Stomach (tissue), 9 donors: Measurements from ENCODE around the gene CDC42BPG. TPM values are rescaled to one million over a fixed set of nuclear protein-coding genes. Genes with fewer than 3 reads are reported as not detected.
A peak's percentile ranks its signal among the peaks of the same experiment; 100 is the strongest.

Experiments
- DNase-seq, 2 donors: peaks; one replicate each; pipeline versions ENCODE4 v3.0.0 to v3.0.0-alpha.2; 2013 to 2019
- H3K27ac ChIP-seq, 5 donors: fragments of 200-600 bp in 4 of 5; sonication (generic) in 4 of 5; one replicate each; pipeline ENCODE4 v1.5.1; 2013 to 2019; ENCODE audit warnings: mild to moderate bottlenecking in 1 of 5, moderate library complexity in 1 of 5
- H3K27me3 ChIP-seq, 3 donors: fragments of 200-600 bp; sonication (generic); one replicate each; pipeline ENCODE4 v1.5.1; 2017 to 2019; ENCODE audit warnings: mixed run types in 1 of 3
- H3K36me3 ChIP-seq, 4 donors: fragments of 200-600 bp; sonication (generic); 1 replicate in 3 of 4; 2 replicates in 1 of 4; pipeline ENCODE4 v1.5.1; 2016 to 2019
- H3K4me1 ChIP-seq, 4 donors: fragments of 200-600 bp; sonication (generic); one replicate each; pipeline ENCODE4 v1.5.1; 2016 to 2019
- H3K4me3 ChIP-seq, 4 donors: fragments of 200-600 bp; sonication (generic) in 3 of 4; one replicate each; pipeline ENCODE4 v1.5.1; 2016 to 2019; ENCODE audit warnings: mild to moderate bottlenecking in 1 of 4
- H3K9me3 ChIP-seq, 4 donors: fragments of 200-600 bp; sonication (generic); one replicate each; pipeline ENCODE4 v1.5.1; 2016 to 2019
- CTCF ChIP-seq, 7 experiments: fragments of 450-650 bp in 4 of 7; fragments of 200-600 bp in 3 of 7; sonication (generic) in 3 of 7; IDR thresholded peaks; one replicate each; pipeline ENCODE4 v1.5.1; 2016 to 2019; ENCODE audit warnings: antibody characterized with exemption in 7 of 7, control low read depth in 2 of 7, mild to moderate bottlenecking in 1 of 7
- EP300 ChIP-seq: sonication (generic); formaldehyde crosslinking; IDR thresholded peaks from one replicate; pipeline ENCODE4 v1.6.1; 2017; ENCODE audit warnings: antibody characterized with exemption
- POLR2A ChIP-seq, 4 donors: fragments of 450-650 bp; IDR thresholded peaks; one replicate each; pipeline ENCODE4 v1.6.1; 2016; ENCODE audit warnings: antibody characterized with exemption in 4 of 4, control low read depth in 2 of 4, mild to moderate bottlenecking in 1 of 4, moderate library complexity in 1 of 4
- POLR2AphosphoS5 ChIP-seq, 3 donors: sonication (generic); formaldehyde crosslinking; IDR thresholded peaks; one replicate each; pipeline ENCODE4 v1.6.1; 2016; ENCODE audit warnings: antibody characterized with exemption in 3 of 3
- WGBS, 5 donors: extraction: QIAGEN DNeasy Blood & Tissue Kit in 3 of 5; methylation state at CpG; one replicate each; pipeline versions ENCODE4 v1.1.5 to v1.1.7; 2013 to 2018; 5-methylcytosine and 5-hydroxymethylcytosine counted together
- intact Hi-C: fragments of 100-400 bp; cut with DNase I; formaldehyde crosslinking; loops from one replicate; pipeline ENCODE4 v1.15.1; 2023; ENCODE audit warnings: low total_unique reads
- polyA plus RNA-seq, 3 donors: library from polyadenylated mRNA; stranded (reverse); fragments of 200-250 nt; gene quantifications; one replicate each; pipeline ENCODE4 v1.2.3, GENCODE V29; 2013
- total RNA-seq, 5 donors: library from RNA; depleted of rRNA; stranded (reverse); fragments of >200 nt; gene quantifications; one replicate each; pipeline versions ENCODE4 v1.1.0 to v1.2.3, GENCODE V29; 2014 to 2016
- donor health status: healthy with polysubstance abuse.
- donor health status: Bipolar disorder and iron deficiency.
- donor health status: healthy.

CDC42BPG gene
- total and polyA plus RNA-seq, 8 donors = 8.9 to 66.5 (median 26.2) TPM

DNA sequence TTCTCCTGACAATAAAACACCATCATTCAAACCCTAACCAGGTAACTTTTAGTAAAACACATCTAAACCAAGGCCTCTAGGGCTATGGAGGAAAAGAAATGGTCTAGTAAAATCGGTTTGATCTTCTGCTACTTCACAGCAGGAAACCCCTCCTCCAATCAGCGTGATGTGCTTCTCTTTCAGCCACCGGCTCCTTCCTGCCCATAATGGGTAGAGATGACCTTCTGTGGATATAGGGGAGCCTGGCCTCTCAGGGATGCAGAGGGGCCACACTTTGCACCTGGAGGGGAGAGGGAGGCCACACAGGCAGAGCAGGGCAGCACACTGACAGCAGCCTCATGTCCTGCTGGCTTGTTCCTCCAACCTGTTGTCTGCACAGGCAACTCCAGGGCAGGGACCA is 27.0 kb upstream of the CDC42BPG start:
- H3K27ac ChIP-seq = peak overlapping the region in 4 of 5 donors; percentile 86 to 94 (median 92)

GRCh38 chr11:64870893-64871466 is 26.5 kb upstream of the CDC42BPG start:
- peak overlapping the region; percentile 2 to 37 (median 14) for H3K4me3 ChIP-seq
- H3K9me3 ChIP-seq = no peaks in the 10 kb centered on the region
- H3K36me3 ChIP-seq = peaks cover 30 to 53% (median 40%) of the 10 kb centered on the region in 4 donors
- intact Hi-C loops = no loop called here
- peaks cover 73 to 99% (median 89%) of the 10 kb centered on the region in 4 donors for H3K4me1 ChIP-seq
- no peaks in the 10 kb centered on the region for H3K27me3 ChIP-seq
- no peak for DNase-seq
- WGBS, 5 donors = 28 to 47% (median 35%) methylated on average over 10 to 20 of the region's 20 CpGs
- H3K27ac ChIP-seq = peak overlapping the region; percentile 28 to 94 (median 92)
- TF ChIP-seq POLR2A (IDR thresholded peaks at IDR 0.05) = no peak
- TF ChIP-seq POLR2AphosphoS5 (IDR thresholded peaks at IDR 0.05) = peak in 1 of 3 donors; percentile 26
- no peak for TF ChIP-seq CTCF (IDR thresholded peaks at IDR 0.05)

More for the DNA sequence above, 27.0 kb upstream of the CDC42BPG start:
- H3K27me3 ChIP-seq = no peaks in the 10 kb centered on the region
- peak overlapping the region in 2 of 4 donors; percentile 24 to 37 for H3K4me3 ChIP-seq
- no peaks in the 10 kb centered on the region for H3K9me3 ChIP-seq
- intact Hi-C loops = no loop called here
- no peak for DNase-seq
- TF ChIP-seq POLR2AphosphoS5 (IDR thresholded peaks at IDR 0.05) (no peak), EP300 (no peak), POLR2A (IDR thresholded peaks at IDR 0.05) (no peak), CTCF (IDR thresholded peaks at IDR 0.05) (no peak)
- peaks cover 30 to 53% (median 40%) of the 10 kb centered on the region in 4 donors for H3K36me3 ChIP-seq
- WGBS, 5 donors = 50 to 74% (median 60%) methylated on average over 3 of the region's 3 CpGs
- peaks cover 75 to 99% (median 91%) of the 10 kb centered on the region in 4 donors for H3K4me1 ChIP-seq

GRCh38 chr11:64870176-64870892 is 25.9 kb upstream of the CDC42BPG start:
- intact Hi-C loops = no loop called here
- DNase-seq = no peak
- peak overlapping the region; percentile 2 to 37 (median 14) for H3K4me3 ChIP-seq
- H3K9me3 ChIP-seq = no peaks in the 10 kb centered on the region
- TF ChIP-seq POLR2A (IDR thresholded peaks at IDR 0.05) (no peak), EP300 (no peak), CTCF (IDR thresholded peaks at IDR 0.05) (no peak), POLR2AphosphoS5 (IDR thresholded peaks at IDR 0.05) (no peak)
- H3K36me3 ChIP-seq = peaks cover 30 to 53% (median 40%) of the 10 kb centered on the region in 4 donors
- no peaks in the 10 kb centered on the region for H3K27me3 ChIP-seq
- WGBS, 5 donors = 31 to 43% (median 35%) methylated on average over 10 to 19 of the region's 19 CpGs
- peaks cover 71 to 99% (median 87%) of the 10 kb centered on the region in 4 donors for H3K4me1 ChIP-seq
- peak overlapping the region; percentile 28 to 94 (median 92) for H3K27ac ChIP-seq

DNA sequence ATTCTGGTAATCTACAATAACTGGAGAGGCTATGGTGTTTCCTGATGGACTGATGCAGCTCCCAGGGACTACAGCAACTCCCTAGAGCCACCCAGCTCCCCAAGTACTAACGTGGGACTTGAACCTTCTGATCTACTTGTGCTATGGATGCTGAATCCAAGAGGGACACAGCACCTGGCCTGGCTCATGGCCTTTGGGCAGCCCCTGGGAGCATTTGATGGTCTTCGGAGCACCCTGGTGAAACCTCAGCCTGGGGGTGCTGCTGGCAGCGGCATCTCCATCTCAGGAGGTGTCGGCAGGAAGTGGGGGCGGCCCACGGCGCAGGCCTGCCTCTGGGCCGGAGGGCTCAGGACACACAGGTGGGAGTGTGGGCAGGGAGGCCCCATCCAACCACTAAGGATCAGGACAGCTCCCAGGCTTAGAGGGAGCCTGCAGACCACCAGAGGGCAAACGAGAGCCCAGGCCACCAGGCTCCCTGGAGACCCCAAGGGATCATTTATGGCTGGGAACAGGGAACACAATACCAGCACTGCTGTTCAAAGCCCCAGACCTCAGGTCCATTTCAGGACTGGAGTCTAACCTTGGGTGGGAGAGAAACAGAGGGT is 25.2 kb upstream of the CDC42BPG start:
- no peak for DNase-seq
- intact Hi-C loops = no loop called here
- peak overlapping the region; percentile 2 to 37 (median 14) for H3K4me3 ChIP-seq
- WGBS, 5 donors = 43 to 72% (median 63%) methylated on average over 8 to 9 of the region's 9 CpGs
- peak overlapping the region; percentile 28 to 94 (median 92) for H3K27ac ChIP-seq
- H3K27me3 ChIP-seq = no peaks in the 10 kb centered on the region
- peaks cover 30 to 49% (median 40%) of the 10 kb centered on the region in 4 donors for H3K36me3 ChIP-seq
- peaks cover 74 to 99% (median 87%) of the 10 kb centered on the region in 4 donors for H3K4me1 ChIP-seq
- TF ChIP-seq CTCF (IDR thresholded peaks at IDR 0.05) = peak in 1 of 7 experiments; percentile 10
- no peak for TF ChIP-seq POLR2A (IDR thresholded peaks at IDR 0.05)
- H3K9me3 ChIP-seq = no peaks in the 10 kb centered on the region
